Suprapubic skin (tissue), 3 donors: ENCODE results near the gene TSHZ2.

ENCODE experiments used
- POLR2A ChIP-seq, 2 donors: fragments of 450-650 bp; IDR thresholded peaks; one replicate each; pipeline ENCODE4 v1.6.1; 2017; ENCODE audit warnings: antibody characterized with exemption in 2 of 2, mild to moderate bottlenecking in 2 of 2, moderate library complexity in 2 of 2
- TF ChIP-seq, protein P1 (sequence below), 2 donors: fragments of 200-600 bp in 1 of 2; fragments of 450-650 bp in 1 of 2; sonication (generic) in 1 of 2; IDR thresholded peaks; one replicate each; pipeline ENCODE4 v1.5.1; 2016 to 2019; ENCODE audit warnings: antibody characterized with exemption in 2 of 2, mild to moderate bottlenecking in 1 of 2, moderate library complexity in 1 of 2

DNA sequence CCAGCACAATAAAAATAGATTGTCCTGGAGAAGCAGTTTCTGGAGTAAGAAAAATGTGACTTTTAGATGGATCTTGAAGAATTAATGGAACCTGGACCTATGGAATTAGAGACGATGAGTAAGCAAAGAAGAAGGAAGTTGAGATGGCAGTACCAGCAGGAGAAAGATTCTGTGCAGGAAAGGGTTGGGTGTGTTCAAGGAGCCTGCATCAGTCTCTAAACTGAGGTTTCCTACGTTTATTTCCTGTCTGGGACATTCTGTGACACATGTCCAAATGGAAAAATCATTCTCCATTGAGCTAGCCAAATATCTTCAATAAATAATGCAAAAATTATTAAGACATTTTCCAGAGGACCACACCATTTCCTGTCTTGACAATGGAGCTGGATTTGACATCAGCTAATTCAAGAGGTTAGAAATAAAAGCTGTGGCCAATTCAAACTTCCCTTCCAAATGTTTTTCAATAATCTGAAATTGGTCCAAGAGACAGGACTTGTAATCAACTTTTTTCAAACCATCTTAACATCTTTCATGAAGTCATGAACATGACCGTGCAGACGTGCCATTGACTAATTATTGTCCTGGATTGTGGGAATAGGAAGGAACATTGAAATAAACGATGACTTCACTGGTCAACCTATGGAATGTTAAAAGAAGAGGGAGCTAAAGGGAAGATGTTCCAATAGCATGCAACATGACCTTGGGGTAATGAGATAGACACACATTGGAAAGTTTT is 423.2 kb downstream of the TSHZ2 start:
- TF ChIP-seq, protein P1, sequence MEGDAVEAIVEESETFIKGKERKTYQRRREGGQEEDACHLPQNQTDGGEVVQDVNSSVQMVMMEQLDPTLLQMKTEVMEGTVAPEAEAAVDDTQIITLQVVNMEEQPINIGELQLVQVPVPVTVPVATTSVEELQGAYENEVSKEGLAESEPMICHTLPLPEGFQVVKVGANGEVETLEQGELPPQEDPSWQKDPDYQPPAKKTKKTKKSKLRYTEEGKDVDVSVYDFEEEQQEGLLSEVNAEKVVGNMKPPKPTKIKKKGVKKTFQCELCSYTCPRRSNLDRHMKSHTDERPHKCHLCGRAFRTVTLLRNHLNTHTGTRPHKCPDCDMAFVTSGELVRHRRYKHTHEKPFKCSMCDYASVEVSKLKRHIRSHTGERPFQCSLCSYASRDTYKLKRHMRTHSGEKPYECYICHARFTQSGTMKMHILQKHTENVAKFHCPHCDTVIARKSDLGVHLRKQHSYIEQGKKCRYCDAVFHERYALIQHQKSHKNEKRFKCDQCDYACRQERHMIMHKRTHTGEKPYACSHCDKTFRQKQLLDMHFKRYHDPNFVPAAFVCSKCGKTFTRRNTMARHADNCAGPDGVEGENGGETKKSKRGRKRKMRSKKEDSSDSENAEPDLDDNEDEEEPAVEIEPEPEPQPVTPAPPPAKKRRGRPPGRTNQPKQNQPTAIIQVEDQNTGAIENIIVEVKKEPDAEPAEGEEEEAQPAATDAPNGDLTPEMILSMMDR (IDR thresholded peaks at IDR 0.05): no peak
- no peak for TF ChIP-seq POLR2A (IDR thresholded peaks at IDR 0.05)
